Esophagus muscularis mucosa (tissue), 4 donors: Measurements from ENCODE around the gene EYA2.

Experiments used
- CTCF ChIP-seq, 3 experiments: fragments of 200-600 bp in 2 of 3; fragments of 450-650 bp in 1 of 3; sonication (generic) in 2 of 3; IDR thresholded peaks; one replicate each; pipeline ENCODE4 v1.5.1; 2017 to 2019; ENCODE audit warnings: antibody characterized with exemption in 3 of 3, mild to moderate bottlenecking in 2 of 3, moderate library complexity in 1 of 3
- EP300 ChIP-seq: sonication (generic); formaldehyde crosslinking; IDR thresholded peaks from one replicate; pipeline ENCODE4 v1.6.1; 2017; ENCODE audit warnings: antibody characterized with exemption
- POLR2A ChIP-seq: fragments of 450-650 bp; IDR thresholded peaks from one replicate; pipeline ENCODE4 v1.6.1; 2017; ENCODE audit warnings: antibody characterized with exemption, moderate library complexity, mild to moderate bottlenecking, low read depth

GRCh38 chr20:46898423-46898822, 3.8 kb downstream of the EYA2 start:
- TF ChIP-seq CTCF (IDR thresholded peaks at IDR 0.05) (no peak), POLR2A (no peak), EP300 (no peak)
